ENCODE measurements around the gene GPR35.
"Not testable (repeated sequence)": the region's sequence is repeated elsewhere in the genome, so short reads cannot be mapped to it uniquely, and the experiment has no call there.

Gene GPR35

DNA sequence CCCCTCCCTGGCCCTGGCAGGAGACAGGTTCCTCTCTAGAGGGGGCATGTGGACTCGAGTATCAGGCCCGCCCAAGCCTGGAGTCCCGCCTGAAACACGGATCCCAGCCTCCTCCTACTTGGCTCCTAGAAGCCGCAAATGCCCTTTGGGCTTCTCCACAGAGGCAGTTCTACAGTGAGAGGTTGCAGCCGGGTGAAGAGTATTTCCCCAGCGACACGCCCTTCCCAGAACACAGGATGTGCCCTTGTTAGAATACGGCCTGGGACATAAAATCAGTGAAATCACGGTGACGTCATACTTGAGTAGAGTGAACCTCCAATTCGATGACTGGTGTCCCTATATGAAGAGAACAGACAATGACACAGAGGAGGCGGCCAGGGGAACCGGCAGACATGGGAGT lies 52.8 kb downstream of the GPR35 start:
- H3K4me1 Mint-ChIP-seq; H3K27ac Mint-ChIP-seq; H3K9me3 Mint-ChIP-seq; H3K36me3 Mint-ChIP-seq (ENCODE audit: low read depth); DNase-seq; H3K27me3 Mint-ChIP-seq (ENCODE audit: low read depth, poor library complexity); H3K4me3 Mint-ChIP-seq: not testable (repeated sequence)

GRCh38 chr2:240678909-240679308 lies 53.6 kb downstream of the GPR35 start:
- not testable (repeated sequence) for H3K36me3 Mint-ChIP-seq (ENCODE audit: low read depth); DNase-seq; H3K4me1 Mint-ChIP-seq; H3K27me3 Mint-ChIP-seq (ENCODE audit: low read depth, poor library complexity); H3K9me3 Mint-ChIP-seq; H3K4me3 Mint-ChIP-seq; H3K27ac Mint-ChIP-seq

DNA sequence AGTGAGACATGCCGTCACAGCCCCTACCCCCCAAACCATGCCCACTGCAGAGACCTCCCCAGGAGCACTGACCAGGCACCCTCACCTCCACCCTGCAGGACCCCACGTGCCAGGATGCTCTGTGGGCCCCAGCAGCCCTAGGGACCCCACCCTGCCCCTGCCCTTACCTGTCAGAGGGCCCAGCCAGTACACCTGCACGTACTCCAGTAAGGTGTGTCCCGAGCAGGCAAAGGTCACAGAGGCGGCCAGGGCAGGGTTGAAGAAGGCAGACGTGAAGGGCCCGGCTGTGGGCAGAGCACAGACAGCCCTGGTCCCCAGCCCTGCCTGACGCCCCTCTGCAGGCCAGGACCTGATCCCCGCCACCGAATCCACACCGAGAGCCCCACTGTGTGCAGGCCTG lies 54.9 kb downstream of the GPR35 start:
- H3K9me3 Mint-ChIP-seq; H3K4me3 Mint-ChIP-seq; H3K27me3 Mint-ChIP-seq (ENCODE audit: low read depth, poor library complexity); H3K27ac Mint-ChIP-seq; H3K36me3 Mint-ChIP-seq (ENCODE audit: low read depth); H3K4me1 Mint-ChIP-seq; DNase-seq: not testable (repeated sequence)

Measured in nephron progenitor cell (in vitro differentiated cells).